Measurements from ENCODE around the gene SLC7A11. TPM values are rescaled to one million over a fixed set of nuclear protein-coding genes. Genes with fewer than 3 reads are reported as not detected.
A peak's percentile ranks its signal among the peaks of the same experiment; 100 is the strongest.
"Not testable (repeated sequence)": the region's sequence is repeated elsewhere in the genome, so short reads cannot be mapped to it uniquely, and the experiment has no call there.

The SLC7A11 gene
- total RNA-seq, 1 donor from 2014 or later, result 9.6 TPM

DNA sequence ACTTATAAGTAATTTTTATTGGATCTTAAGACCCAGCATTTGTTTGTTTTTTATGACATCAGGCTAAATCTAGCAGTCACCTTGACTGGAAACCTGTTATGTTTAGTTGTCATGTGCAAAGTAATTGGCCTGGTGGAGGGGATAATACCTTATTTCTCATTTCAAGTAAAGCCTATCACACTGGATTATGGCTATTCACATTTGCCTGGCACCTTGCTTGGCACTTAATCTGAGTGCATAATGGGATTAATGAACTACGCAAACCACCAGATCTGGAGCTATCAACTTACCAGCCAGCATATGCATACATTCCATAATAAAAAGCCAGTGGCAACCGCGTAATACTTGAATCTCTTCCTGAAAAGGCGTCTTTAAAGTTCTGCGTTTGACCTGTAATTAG, 23.2 kb downstream of the SLC7A11 start:
- no peak for DNase-seq (ENCODE audit: low spot score)
- no peak overlapping the region for H3K27ac ChIP-seq
- H3K27me3 Mint-ChIP-seq (ENCODE audit: insufficient read depth, low read depth), result peaks cover 3% of the 10 kb centered on the region
- H3K27ac Mint-ChIP-seq, result no peak overlapping the region
- TF ChIP-seq EZH2 (IDR thresholded peaks at IDR 0.05), result no peak
- H3K4me3 ChIP-seq, result no peak overlapping the region
- no peak overlapping the region for H3K9ac ChIP-seq
- H4K20me1 ChIP-seq (ENCODE audit: low read depth), result no peaks in the 10 kb centered on the region
- no peaks in the 10 kb centered on the region for H3K79me2 ChIP-seq (ENCODE audit: low read depth)
- H3K36me3 ChIP-seq, result no peaks in the 10 kb centered on the region
- H3K4me2 ChIP-seq, result no peak overlapping the region
- H3K27me3 ChIP-seq, result no peaks in the 10 kb centered on the region
- peaks cover 67% of the 10 kb centered on the region for H3K4me1 ChIP-seq
- H3K9me3 ChIP-seq (ENCODE audit: low read depth), result no peaks in the 10 kb centered on the region
- H2AFZ ChIP-seq (replicated peaks), result no peak overlapping the region
- no peak overlapping the region for H3K4me3 Mint-ChIP-seq
- peaks cover 6% of the 10 kb centered on the region for H3K36me3 Mint-ChIP-seq
- no peaks in the 10 kb centered on the region for H3K9me3 Mint-ChIP-seq
- peaks cover 70% of the 10 kb centered on the region for H3K4me1 Mint-ChIP-seq
- peaks cover 54% of the 10 kb centered on the region for H3F3A ChIP-seq (ENCODE audit: low read depth)

DNA sequence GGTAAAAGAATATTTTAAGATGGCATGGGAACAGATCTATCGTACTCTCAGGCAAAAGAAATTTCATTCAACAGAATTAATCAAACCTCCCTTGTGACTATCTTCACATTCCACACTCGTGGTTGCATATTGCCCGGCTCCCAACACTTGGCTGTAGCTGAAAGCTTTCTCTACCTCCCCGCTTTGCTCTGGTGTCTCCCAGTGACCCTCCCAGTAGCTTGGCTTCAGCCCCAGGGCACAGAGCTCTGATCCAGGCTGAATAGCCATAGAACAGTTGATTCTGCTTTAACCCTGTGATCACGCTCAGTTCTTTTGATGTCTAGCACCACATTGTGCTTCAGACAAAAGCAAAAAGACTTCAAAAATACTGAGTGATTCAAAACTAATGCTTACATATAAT, 24.6 kb downstream of the SLC7A11 start:
- Histone ChIP-seq H3K4me3 (no peak overlapping the region), H3K4me1 (peaks cover 52% of the 10 kb centered on the region), H3F3A (ENCODE audit: low read depth) (peaks cover 40% of the 10 kb centered on the region), H3K4me2 (peak overlapping the region; percentile 53), H4K20me1 (ENCODE audit: low read depth) (no peaks in the 10 kb centered on the region), H3K9ac (no peak overlapping the region), H3K79me2 (ENCODE audit: low read depth) (no peaks in the 10 kb centered on the region), H3K27me3 (no peaks in the 10 kb centered on the region), H3K9me3 (ENCODE audit: low read depth) (no peaks in the 10 kb centered on the region), H2AFZ (replicated peaks) (peak overlapping the region; percentile 14), H3K36me3 (no peaks in the 10 kb centered on the region), H3K27ac (peak overlapping the region; percentile 85)
- TF ChIP-seq, protein P1, sequence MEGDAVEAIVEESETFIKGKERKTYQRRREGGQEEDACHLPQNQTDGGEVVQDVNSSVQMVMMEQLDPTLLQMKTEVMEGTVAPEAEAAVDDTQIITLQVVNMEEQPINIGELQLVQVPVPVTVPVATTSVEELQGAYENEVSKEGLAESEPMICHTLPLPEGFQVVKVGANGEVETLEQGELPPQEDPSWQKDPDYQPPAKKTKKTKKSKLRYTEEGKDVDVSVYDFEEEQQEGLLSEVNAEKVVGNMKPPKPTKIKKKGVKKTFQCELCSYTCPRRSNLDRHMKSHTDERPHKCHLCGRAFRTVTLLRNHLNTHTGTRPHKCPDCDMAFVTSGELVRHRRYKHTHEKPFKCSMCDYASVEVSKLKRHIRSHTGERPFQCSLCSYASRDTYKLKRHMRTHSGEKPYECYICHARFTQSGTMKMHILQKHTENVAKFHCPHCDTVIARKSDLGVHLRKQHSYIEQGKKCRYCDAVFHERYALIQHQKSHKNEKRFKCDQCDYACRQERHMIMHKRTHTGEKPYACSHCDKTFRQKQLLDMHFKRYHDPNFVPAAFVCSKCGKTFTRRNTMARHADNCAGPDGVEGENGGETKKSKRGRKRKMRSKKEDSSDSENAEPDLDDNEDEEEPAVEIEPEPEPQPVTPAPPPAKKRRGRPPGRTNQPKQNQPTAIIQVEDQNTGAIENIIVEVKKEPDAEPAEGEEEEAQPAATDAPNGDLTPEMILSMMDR (IDR thresholded peaks at IDR 0.05), result no peak
- no peak for TF ChIP-seq EZH2 (IDR thresholded peaks at IDR 0.05)
- TF ChIP-seq EZH2phosphoT487 (IDR thresholded peaks at IDR 0.05), result no peak
- Mint-ChIP-seq H3K36me3 (peaks cover 6% of the 10 kb centered on the region), H3K27me3 (ENCODE audit: insufficient read depth, low read depth) (peaks cover 3% of the 10 kb centered on the region), H3K9me3 (no peaks in the 10 kb centered on the region), H3K4me1 (peaks cover 57% of the 10 kb centered on the region), H3K4me3 (no peak overlapping the region), H3K27ac (peak overlapping the region; percentile 96)
- peak; percentile 69 for DNase-seq (ENCODE audit: low spot score)

DNA sequence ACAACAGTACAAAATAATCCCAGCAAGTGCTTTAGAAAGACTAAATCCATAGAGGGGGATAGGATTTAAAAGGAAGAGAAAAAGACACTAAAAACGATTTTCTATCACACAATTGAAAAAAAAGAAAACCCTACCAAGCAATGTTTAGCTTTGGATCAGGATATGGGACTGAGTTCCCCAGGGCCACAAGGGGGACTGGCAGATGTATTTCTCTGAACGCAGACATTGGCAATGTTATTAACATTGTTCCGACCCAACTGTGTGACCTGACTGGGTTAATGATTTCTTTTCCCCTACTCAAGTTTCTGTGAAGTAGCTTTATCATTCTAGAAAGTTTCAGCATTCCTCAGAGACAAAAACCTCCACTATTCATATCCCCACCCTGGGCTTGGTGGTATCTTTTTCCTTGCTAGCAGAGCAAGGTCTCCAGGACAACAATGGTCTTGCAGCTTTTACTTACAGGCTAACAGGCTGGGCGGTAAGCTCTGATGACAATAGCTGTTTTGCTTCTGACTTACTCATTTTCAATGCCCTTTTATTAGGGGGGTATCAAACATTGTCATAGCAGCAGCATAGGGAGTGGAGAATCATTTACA, 25.8 kb downstream of the SLC7A11 start:
- Mint-ChIP-seq H3K4me1 (peaks cover 47% of the 10 kb centered on the region), H3K4me3 (no peak overlapping the region), H3K27ac (peak overlapping the region; percentile 96), H3K36me3 (peaks cover 6% of the 10 kb centered on the region), H3K27me3 (ENCODE audit: insufficient read depth, low read depth) (peaks cover 3% of the 10 kb centered on the region), H3K9me3 (no peaks in the 10 kb centered on the region)
- peaks cover 41% of the 10 kb centered on the region for H3K4me1 ChIP-seq
- H3F3A ChIP-seq (ENCODE audit: low read depth), result peaks cover 29% of the 10 kb centered on the region
- no peaks in the 10 kb centered on the region for H4K20me1 ChIP-seq (ENCODE audit: low read depth)
- peak overlapping the region; percentile 85 for H3K27ac ChIP-seq
- TF ChIP-seq, protein P1 (IDR thresholded peaks at IDR 0.05), result peak; percentile 32
- no peak for TF ChIP-seq EZH2 (IDR thresholded peaks at IDR 0.05)
- peak overlapping the region; percentile 53 for H3K4me2 ChIP-seq
- no peaks in the 10 kb centered on the region for H3K79me2 ChIP-seq (ENCODE audit: low read depth)
- H3K9ac ChIP-seq, result no peak overlapping the region
- no peaks in the 10 kb centered on the region for H3K36me3 ChIP-seq
- no peak overlapping the region for H3K4me3 ChIP-seq
- H2AFZ ChIP-seq (replicated peaks), result no peak overlapping the region
- H3K27me3 ChIP-seq, result no peaks in the 10 kb centered on the region
- DNase-seq (ENCODE audit: low spot score), result peak; percentile 61
- no peaks in the 10 kb centered on the region for H3K9me3 ChIP-seq (ENCODE audit: low read depth)

DNA sequence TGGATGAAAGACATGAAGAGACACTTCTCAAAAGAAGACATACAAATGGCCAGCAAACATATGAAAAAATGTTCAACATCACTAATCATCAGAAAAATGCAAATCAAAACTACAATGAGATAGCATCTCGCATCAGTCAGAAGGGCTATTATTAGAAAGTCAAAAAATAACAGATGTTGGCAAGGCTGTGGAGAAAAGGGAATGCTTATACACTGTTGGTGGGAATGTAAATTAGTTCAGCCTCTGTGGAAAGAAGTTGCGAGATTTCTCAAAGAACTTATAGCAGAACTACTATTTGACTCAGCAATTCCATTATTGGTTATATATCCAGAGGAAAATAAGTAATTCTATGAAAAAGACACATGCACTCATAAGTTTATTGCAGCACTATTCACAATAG, 31.6 kb downstream of the SLC7A11 start:
- H3K9me3 Mint-ChIP-seq; H3K4me1 ChIP-seq; H3F3A ChIP-seq (ENCODE audit: low read depth); H3K9ac ChIP-seq; H4K20me1 ChIP-seq (ENCODE audit: low read depth); H3K36me3 Mint-ChIP-seq; H3K4me1 Mint-ChIP-seq; H3K79me2 ChIP-seq (ENCODE audit: low read depth); H2AFZ ChIP-seq (replicated peaks); DNase-seq (ENCODE audit: low spot score); H3K27ac ChIP-seq; H3K27me3 ChIP-seq; H3K27ac Mint-ChIP-seq; H3K9me3 ChIP-seq (ENCODE audit: low read depth); H3K4me3 ChIP-seq; H3K4me3 Mint-ChIP-seq; H3K27me3 Mint-ChIP-seq (ENCODE audit: insufficient read depth, low read depth); H3K36me3 ChIP-seq; H3K4me2 ChIP-seq: not testable (repeated sequence)
